22Rv1 (cell line): ENCODE measurements around the gene IL1R1.

Experiments used
- H3K27ac ChIP-seq: fragments of 450-650 bp; 2 replicates; pipeline ENCODE4 v1.5.1; 2017
- ZFX ChIP-seq: fragments of 450-650 bp; IDR thresholded peaks from 2 replicates; pipeline ENCODE4 v1.6.1; 2017; ENCODE audit warnings: antibody characterized with exemption, borderline replicate concordance
- TF ChIP-seq, protein P1 (sequence below): fragments of 450-650 bp; IDR thresholded peaks from 2 replicates; pipeline ENCODE4 v1.5.1; 2017; ENCODE audit warnings: mild to moderate bottlenecking

The IL1R1 gene

GRCh38 chr2:102208774-102209173 lies 66.2 kb downstream of the IL1R1 start:
- H3K27ac ChIP-seq: no peak overlapping the region
- TF ChIP-seq, protein P1, sequence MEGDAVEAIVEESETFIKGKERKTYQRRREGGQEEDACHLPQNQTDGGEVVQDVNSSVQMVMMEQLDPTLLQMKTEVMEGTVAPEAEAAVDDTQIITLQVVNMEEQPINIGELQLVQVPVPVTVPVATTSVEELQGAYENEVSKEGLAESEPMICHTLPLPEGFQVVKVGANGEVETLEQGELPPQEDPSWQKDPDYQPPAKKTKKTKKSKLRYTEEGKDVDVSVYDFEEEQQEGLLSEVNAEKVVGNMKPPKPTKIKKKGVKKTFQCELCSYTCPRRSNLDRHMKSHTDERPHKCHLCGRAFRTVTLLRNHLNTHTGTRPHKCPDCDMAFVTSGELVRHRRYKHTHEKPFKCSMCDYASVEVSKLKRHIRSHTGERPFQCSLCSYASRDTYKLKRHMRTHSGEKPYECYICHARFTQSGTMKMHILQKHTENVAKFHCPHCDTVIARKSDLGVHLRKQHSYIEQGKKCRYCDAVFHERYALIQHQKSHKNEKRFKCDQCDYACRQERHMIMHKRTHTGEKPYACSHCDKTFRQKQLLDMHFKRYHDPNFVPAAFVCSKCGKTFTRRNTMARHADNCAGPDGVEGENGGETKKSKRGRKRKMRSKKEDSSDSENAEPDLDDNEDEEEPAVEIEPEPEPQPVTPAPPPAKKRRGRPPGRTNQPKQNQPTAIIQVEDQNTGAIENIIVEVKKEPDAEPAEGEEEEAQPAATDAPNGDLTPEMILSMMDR: no peak
- no peak for TF ChIP-seq ZFX

GRCh38 chr2:102209474-102209873 lies 66.9 kb downstream of the IL1R1 start:
- no peak for TF ChIP-seq ZFX
- TF ChIP-seq, protein P1: no peak

GRCh38 chr2:102217032-102217431 lies 74.5 kb downstream of the IL1R1 start:
- TF ChIP-seq, protein P1: no peak
- no peak for TF ChIP-seq ZFX
- no peak overlapping the region for H3K27ac ChIP-seq

More at GRCh38 chr2:102209474-102209873, 66.9 kb downstream of the IL1R1 start:
- H3K27ac ChIP-seq: no peak overlapping the region

DNA sequence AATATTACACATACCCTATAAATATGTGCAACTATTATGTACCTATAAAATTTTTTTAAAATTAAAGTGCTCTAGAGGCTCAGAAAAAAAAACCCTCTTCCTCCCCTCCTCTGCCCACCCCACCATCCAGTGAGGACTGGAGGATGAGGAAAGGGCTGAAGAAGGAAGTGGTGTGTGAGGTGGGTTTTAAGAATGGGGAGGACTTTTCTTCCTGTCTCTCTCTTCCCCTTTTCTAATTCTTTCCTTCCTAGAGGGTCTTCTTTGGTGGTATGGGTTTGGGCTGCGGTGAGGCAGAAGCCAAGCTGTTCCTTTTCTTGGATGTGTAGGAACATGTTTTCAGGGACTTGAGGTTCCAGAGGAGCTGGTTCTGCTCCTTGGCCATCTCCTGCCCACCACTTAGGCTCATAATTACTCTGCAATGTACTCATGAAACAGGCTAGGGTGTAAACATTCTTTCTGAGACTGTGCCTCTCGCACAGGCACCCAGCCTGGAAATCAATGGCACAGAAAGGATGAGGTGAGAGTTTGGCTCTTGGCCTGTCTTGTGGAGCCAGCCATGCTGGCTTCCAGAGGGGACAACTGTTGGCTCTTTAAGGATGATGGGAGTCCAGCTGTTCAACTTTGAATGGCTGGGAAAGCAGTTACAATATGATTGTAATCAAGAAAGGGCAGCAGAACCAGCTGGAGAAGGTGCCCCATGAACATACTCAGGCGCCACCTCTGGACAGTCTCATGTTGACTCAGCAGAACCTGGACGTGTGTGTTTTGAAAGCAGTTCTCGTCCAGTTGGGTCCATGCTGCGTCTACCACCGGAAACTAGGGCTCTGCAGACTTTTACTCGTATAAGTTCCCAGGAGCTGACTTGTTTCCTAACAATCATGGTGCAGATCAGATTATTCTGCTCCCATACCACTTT lies 82.5 kb downstream of the IL1R1 start:
- no peak overlapping the region for H3K27ac ChIP-seq
- TF ChIP-seq ZFX: no peak
- TF ChIP-seq, protein P1: no peak

DNA sequence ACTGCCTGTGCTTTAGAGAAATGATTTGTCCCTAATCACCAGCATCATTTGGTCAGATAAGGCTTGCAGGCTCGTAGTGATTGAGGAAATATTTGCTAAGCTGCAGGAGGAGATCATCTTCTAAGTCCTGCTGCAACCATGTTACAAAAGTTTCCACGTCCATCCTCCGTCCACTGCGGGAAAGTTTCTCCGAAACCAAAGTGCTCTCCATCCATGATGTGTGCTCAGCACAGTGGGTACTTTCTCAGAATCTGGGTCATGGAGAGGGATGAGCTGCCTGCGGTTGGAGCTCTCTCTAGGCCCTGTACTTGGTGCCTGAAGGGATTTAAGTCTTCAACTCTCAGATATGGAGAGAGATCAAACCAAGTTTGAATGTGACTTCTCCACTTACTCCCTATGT lies 83.6 kb downstream of the IL1R1 start:
- TF ChIP-seq ZFX: no peak
- TF ChIP-seq, protein P1: no peak

GRCh38 chr2:102226612-102227391 lies 84.3 kb downstream of the IL1R1 start:
- TF ChIP-seq ZFX: no peak
- TF ChIP-seq, protein P1: no peak
- H3K27ac ChIP-seq: no peak overlapping the region

More for the DNA sequence above, 83.6 kb downstream of the IL1R1 start:
- H3K27ac ChIP-seq: no peak overlapping the region
